GM18907 (cell line): ENCODE measurements around the gene ANP32A.
A peak's percentile ranks its signal among the peaks of the same experiment; 100 is the strongest.
"Not testable (repeated sequence)": the region's sequence is repeated elsewhere in the genome, so short reads cannot be mapped to it uniquely, and the experiment has no call there.

Experiments used
- ATAC-seq: cut with Tn5 transposase; IDR thresholded peaks from one replicate; pipeline ENCODE4 v1.9.1; 2021; ENCODE audit warnings: mild to moderate bottlenecking, moderate library complexity; ENCODE audit not compliant: unreplicated experiment

Gene ANP32A

GRCh38 chr15:68820295-68821189, at the start of gene ANP32A:
ANP32A (minus strand) TSS chr15:68820895; CDS start chr15:68820751, 144 bp downstream.
- ATAC-seq, result peak; percentile 58

DNA sequence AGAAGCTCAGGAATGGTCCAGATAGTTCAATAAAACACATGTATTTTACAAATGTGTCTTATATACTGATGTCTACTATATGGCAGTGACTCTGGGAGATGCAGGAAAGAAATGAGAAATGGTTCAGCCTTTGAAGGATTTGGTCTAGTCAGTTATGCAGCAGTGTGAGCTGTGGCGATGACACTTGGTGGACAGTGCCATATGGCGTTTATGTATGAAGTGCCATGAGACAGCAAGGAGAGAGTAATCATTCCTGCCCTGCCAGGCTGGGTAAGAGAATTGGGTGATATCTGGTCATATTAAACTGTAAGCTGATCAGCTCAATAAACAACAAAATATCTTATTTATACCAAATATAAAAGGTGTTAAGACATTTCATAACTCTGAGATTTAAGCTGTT, 47.6 kb upstream of the ANP32A start:
- no peak for ATAC-seq

- ATAC-seq, result no peak
Measured at GRCh38 chr15:68862415-68862814, 41.7 kb upstream of the ANP32A start.

GRCh38 chr15:68858666-68859065, 38.0 kb upstream of the ANP32A start:
- ATAC-seq, result not testable (repeated sequence)

- ATAC-seq, result not testable (repeated sequence)
Measured at GRCh38 chr15:68857443-68857842, 36.7 kb upstream of the ANP32A start.

DNA sequence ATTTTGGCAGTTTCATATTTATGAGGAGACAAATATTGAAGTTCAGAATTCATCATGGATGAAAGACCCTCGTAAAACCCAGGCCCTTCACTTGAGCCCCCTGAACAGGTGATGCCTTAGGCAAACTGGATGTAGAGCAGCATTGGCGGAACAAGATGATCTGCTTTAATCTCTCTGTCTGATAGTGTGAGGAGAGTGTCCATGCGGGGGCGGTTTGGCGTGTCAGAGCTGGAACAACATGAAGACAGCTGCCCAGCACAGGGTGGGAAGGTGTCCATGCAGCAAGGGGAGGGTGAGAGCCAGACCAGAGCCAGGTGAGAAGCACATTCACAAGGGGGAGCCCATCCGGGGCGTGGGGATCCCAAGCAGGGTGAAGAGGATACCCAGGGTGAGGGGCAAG, 31.8 kb upstream of the ANP32A start:
- no peak for ATAC-seq

DNA sequence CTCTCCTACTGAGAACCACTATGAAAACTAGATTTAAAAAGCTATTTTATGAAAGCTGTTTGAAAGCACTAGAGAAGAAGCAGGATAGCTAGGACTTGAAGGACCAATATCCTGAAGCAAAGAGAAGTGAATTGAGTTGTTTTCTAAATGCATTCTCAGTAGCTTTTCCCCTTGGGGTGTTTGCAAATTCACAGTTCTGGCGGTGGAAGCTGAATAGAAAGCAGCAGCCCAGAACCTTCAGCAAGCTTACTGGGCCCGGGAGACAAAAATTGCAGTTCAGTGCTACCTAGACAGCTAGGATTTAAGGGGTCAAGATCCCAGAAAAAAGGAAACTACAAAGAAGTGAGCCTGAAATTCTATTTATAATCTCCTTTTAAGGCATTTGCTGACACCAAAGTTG, 31.3 kb upstream of the ANP32A start:
- ATAC-seq, result no peak

GRCh38 chr15:68849497-68849896, 28.8 kb upstream of the ANP32A start:
- ATAC-seq, result no peak

GRCh38 chr15:68846851-68847439, 26.2 kb upstream of the ANP32A start:
- no peak for ATAC-seq

DNA sequence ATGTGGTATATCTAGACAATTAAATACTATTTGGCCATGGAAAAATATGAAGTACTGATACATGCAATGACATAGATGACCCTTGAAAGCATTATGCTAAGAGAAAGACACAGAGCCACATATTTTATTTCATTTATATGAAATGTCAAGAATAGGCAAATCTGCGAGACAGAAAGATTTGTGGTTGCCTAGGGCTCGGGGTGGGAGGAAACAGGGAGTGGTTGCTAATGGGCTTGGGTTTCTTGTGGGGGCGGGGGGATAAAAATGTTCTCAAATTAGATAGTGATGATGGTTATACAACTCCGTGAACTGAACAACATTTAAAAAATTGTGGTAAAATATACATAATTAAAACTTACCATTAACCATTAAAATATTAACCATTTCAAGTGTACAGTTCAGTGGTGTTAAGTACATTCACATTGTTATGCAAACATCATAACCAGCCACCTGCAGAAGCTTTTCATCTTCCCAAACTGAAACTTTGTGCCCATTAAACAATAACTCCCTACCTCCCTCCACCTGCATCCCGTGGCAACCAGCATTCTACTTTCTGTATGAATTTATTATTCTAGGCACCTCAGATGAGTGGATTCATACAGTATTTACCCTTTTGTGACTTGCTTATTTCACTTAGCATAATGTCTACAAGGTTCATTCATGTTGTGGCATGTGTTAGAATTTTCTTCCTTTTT, 24.3 kb upstream of the ANP32A start:
- ATAC-seq, result no peak

GRCh38 chr15:68843425-68844311, 23.0 kb upstream of the ANP32A start:
- ATAC-seq, result no peak

- no peak for ATAC-seq
Measured at GRCh38 chr15:68842958-68843357, 22.3 kb upstream of the ANP32A start.

- ATAC-seq, result no peak
Measured at GRCh38 chr15:68834346-68834745, 13.7 kb upstream of the ANP32A start.

- no peak for ATAC-seq
Measured at GRCh38 chr15:68833700-68834331, 13.1 kb upstream of the ANP32A start.

DNA sequence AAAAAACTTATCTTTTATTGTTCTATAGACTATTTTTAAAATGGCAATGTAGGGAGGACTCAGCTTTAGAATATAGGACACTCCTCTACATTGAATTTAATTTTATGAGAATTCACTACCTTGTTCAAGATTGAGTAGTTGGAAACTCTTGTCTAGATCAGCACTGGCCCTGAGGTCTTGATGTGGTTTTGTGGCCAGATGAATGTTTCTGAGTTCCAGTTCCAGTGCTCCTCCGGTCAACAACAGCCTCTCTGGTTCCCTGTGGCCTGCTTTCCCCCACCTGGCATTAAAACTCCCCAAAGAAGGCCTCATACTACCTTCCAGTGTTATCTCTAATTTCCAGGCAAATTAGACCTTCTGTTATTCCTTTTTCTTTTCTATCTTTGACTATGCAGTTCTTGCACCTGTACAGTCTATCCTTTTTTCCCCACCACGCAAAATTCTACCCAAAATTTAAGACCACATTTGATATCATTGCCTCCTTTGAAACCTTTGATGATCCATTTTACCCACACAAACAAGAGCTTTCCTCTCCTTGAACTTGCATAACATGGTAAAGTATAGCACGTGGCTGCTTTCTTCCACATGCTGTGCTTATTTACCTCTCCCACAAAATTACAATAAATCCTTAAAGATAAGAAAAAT, 9.6 kb upstream of the ANP32A start:
- ATAC-seq, result no peak

- no peak for ATAC-seq
Measured at GRCh38 chr15:68829068-68829467, 8.4 kb upstream of the ANP32A start.

- no peak for ATAC-seq
Measured at GRCh38 chr15:68823561-68823960, 2.9 kb upstream of the ANP32A start.

- no peak for ATAC-seq
Measured at GRCh38 chr15:68822818-68823217, 2.1 kb upstream of the ANP32A start.

DNA sequence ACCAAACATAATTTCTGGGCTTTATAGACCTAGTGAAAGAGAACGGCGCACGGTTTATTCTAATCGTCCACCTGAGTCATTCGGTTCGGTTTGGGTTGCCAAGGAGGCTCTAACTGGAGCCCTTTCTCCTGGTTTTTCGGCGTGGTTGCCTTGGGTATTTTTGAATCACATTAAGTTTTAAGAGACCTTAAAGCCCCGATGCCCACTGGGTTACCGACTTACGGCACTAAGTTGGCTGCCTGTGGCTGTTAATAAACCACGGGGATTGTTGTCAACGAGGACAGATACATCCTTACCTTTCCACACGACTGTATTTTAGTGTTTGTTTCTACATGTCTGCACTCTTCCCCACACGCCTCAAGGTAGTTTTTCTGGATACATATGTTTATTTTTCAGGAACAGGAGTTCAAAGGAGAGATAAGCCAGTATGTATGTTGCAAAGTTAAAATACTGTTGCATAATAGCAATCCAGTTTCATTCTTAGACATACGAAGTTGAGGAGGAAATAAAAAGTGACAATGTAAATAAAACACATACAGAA, 1.2 kb upstream of the ANP32A start:
- no peak for ATAC-seq
